ENCODE data around the gene SBF2.

The SBF2 gene

GRCh38 chr11:9789910-9790309 is 504.1 kb downstream of the SBF2 start:
- TF ChIP-seq ZFX (IDR thresholded peaks at IDR 0.05), result no peak
- no peak for TF ChIP-seq CTCF (conservative IDR thresholded peaks at IDR 0.05)
- H3K27ac ChIP-seq, result no peak overlapping the region

GRCh38 chr11:9787981-9788521 is 506.0 kb downstream of the SBF2 start:
- TF ChIP-seq ZFX (IDR thresholded peaks at IDR 0.05) (no peak), CTCF (conservative IDR thresholded peaks at IDR 0.05) (no peak)
- H3K27ac ChIP-seq, result no peak overlapping the region

- TF ChIP-seq ZFX (IDR thresholded peaks at IDR 0.05), result no peak
- no peak for TF ChIP-seq CTCF (conservative IDR thresholded peaks at IDR 0.05)
- no peak overlapping the region for H3K27ac ChIP-seq
These were observed 506.8 kb downstream of the SBF2 start for GRCh38 chr11:9787260-9787659.

- H3K27ac ChIP-seq, result no peak overlapping the region
- no peak for TF ChIP-seq ZFX (IDR thresholded peaks at IDR 0.05)
- no peak for TF ChIP-seq CTCF (conservative IDR thresholded peaks at IDR 0.05)
These were observed 509.3 kb downstream of the SBF2 start for GRCh38 chr11:9784602-9785315.

- TF ChIP-seq ZFX (IDR thresholded peaks at IDR 0.05) (no peak), CTCF (conservative IDR thresholded peaks at IDR 0.05) (no peak)
- H3K27ac ChIP-seq, result no peak overlapping the region
These were observed 510.0 kb downstream of the SBF2 start for GRCh38 chr11:9783986-9784385.

- TF ChIP-seq CTCF (conservative IDR thresholded peaks at IDR 0.05) (no peak), ZFX (IDR thresholded peaks at IDR 0.05) (no peak)
- H3K27ac ChIP-seq, result no peak overlapping the region
These were observed 513.1 kb downstream of the SBF2 start for GRCh38 chr11:9780929-9781328.

- no peak for TF ChIP-seq ZFX (IDR thresholded peaks at IDR 0.05)
- no peak for TF ChIP-seq CTCF (conservative IDR thresholded peaks at IDR 0.05)
- no peak overlapping the region for H3K27ac ChIP-seq
These were observed 516.5 kb downstream of the SBF2 start for GRCh38 chr11:9777525-9777924.

Data from C4-2B (cell line).